ENCODE data around the gene FAM3B.

- TF ChIP-seq POLR2A (IDR thresholded peaks at IDR 0.05): no peak
- TF ChIP-seq, protein P1, sequence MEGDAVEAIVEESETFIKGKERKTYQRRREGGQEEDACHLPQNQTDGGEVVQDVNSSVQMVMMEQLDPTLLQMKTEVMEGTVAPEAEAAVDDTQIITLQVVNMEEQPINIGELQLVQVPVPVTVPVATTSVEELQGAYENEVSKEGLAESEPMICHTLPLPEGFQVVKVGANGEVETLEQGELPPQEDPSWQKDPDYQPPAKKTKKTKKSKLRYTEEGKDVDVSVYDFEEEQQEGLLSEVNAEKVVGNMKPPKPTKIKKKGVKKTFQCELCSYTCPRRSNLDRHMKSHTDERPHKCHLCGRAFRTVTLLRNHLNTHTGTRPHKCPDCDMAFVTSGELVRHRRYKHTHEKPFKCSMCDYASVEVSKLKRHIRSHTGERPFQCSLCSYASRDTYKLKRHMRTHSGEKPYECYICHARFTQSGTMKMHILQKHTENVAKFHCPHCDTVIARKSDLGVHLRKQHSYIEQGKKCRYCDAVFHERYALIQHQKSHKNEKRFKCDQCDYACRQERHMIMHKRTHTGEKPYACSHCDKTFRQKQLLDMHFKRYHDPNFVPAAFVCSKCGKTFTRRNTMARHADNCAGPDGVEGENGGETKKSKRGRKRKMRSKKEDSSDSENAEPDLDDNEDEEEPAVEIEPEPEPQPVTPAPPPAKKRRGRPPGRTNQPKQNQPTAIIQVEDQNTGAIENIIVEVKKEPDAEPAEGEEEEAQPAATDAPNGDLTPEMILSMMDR (IDR thresholded peaks at IDR 0.05): no peak
Observed at GRCh38 chr21:41302976-41303375, 13.6 kb upstream of the FAM3B start.

All from lower leg skin (tissue), 3 donors.